Mesenchymal stem cell (in vitro differentiated cells and primary cell): ENCODE data around the gene CLTCL1.
"Not testable (repeated sequence)": the region's sequence is repeated elsewhere in the genome, so short reads cannot be mapped to it uniquely, and the experiment has no call there.

Experiments used
- DNase-seq: peaks from one replicate; pipeline ENCODE4 v3.0.0-alpha.2; 2013
- H2AFZ ChIP-seq: one replicate; pipeline ENCODE4 v1.6.1; 2013; ENCODE audit warnings: low read depth, mild to moderate bottlenecking, control low read depth, inconsistent platforms, low read length, moderate library complexity
- H2AK5ac ChIP-seq: 2 replicates; pipeline ENCODE4 v1.6.1; 2013; ENCODE audit warnings: low read length, moderate library complexity, mild to moderate bottlenecking, inconsistent platforms; ENCODE audit not compliant: severe bottlenecking
- H2BK120ac ChIP-seq: one replicate; pipeline ENCODE4 v1.6.1; 2013; ENCODE audit warnings: low read depth, mild to moderate bottlenecking, inconsistent platforms, low read length, moderate library complexity
- H2BK12ac ChIP-seq, 2 experiments: one replicate each; pipeline ENCODE4 v1.6.1; 2013; ENCODE audit warnings: inconsistent platforms in 2 of 2, low read length in 2 of 2, mild to moderate bottlenecking in 2 of 2, moderate library complexity in 2 of 2, control low read depth in 1 of 2
- H2BK15ac ChIP-seq: one replicate; pipeline ENCODE4 v1.6.1; 2013; ENCODE audit warnings: mild to moderate bottlenecking, low read depth, inconsistent platforms; ENCODE audit not compliant: poor library complexity, severe bottlenecking
- H2BK5ac ChIP-seq: 2 replicates; pipeline ENCODE4 v1.6.1; 2013; ENCODE audit warnings: low read depth, mild to moderate bottlenecking, low read length, control low read depth, inconsistent platforms; ENCODE audit not compliant: poor library complexity, severe bottlenecking
- H3K14ac ChIP-seq, 2 experiments: one replicate each; pipeline ENCODE4 v1.6.1; 2013; ENCODE audit warnings: inconsistent platforms in 2 of 2, low read length in 2 of 2, control low read depth in 1 of 2, mild to moderate bottlenecking in 1 of 2, moderate library complexity in 1 of 2
- H3K18ac ChIP-seq, 2 experiments: one replicate each; pipeline ENCODE4 v1.6.1; 2013; ENCODE audit warnings: inconsistent platforms in 2 of 2, low read length in 2 of 2, control low read depth in 1 of 2, low read depth in 1 of 2, mild to moderate bottlenecking in 1 of 2
- H3K23ac ChIP-seq, 2 experiments: one replicate each; pipeline ENCODE4 v1.6.1; 2013; ENCODE audit warnings: inconsistent platforms in 2 of 2, low read length in 2 of 2, mild to moderate bottlenecking in 2 of 2, moderate library complexity in 2 of 2, control low read depth in 1 of 2
- H3K27ac ChIP-seq: 2 replicates; pipeline ENCODE4 v1.5.1; 2013; ENCODE audit warnings: mild to moderate bottlenecking, moderate library complexity, low read length, control low read depth, inconsistent platforms; ENCODE audit not compliant: poor library complexity, severe bottlenecking
- H3K27me3 ChIP-seq, 2 experiments: 2 replicates each; pipeline versions ENCODE4 v1.6.1 to v1.7.0; 2013; ENCODE audit warnings: low read length in 2 of 2, mild to moderate bottlenecking in 2 of 2, moderate library complexity in 2 of 2, control low read depth in 1 of 2, inconsistent platforms in 1 of 2; ENCODE audit not compliant: control insufficient read depth in 1 of 2, insufficient read depth in 1 of 2
- H3K36me3 ChIP-seq, 2 experiments: 2 replicates each; pipeline versions ENCODE4 v1.6.1 to v1.7.0; 2013; ENCODE audit warnings: low read length in 2 of 2, control low read depth in 1 of 2, inconsistent platforms in 1 of 2, low read depth in 1 of 2, mild to moderate bottlenecking in 1 of 2; ENCODE audit not compliant: insufficient read depth in 2 of 2, control insufficient read depth in 1 of 2
- H3K4ac ChIP-seq, 2 experiments: one replicate each; pipeline ENCODE4 v1.6.1; 2013; ENCODE audit warnings: inconsistent platforms in 2 of 2, low read length in 2 of 2, mild to moderate bottlenecking in 2 of 2, moderate library complexity in 2 of 2, control low read depth in 1 of 2, low read depth in 1 of 2
- H3K4me1 ChIP-seq: 2 replicates; pipeline ENCODE4 v1.6.1; 2013; ENCODE audit warnings: low read depth, low read length, control low read depth; ENCODE audit not compliant: control insufficient read depth, insufficient read depth
- H3K4me2 ChIP-seq: 2 replicates; pipeline ENCODE4 v1.6.1; 2013; ENCODE audit warnings: low read length, mild to moderate bottlenecking, inconsistent platforms; ENCODE audit not compliant: poor library complexity, severe bottlenecking
- H3K4me3 ChIP-seq, 2 experiments: 2 replicates each; pipeline versions ENCODE4 v1.5.1 to v1.7.0; 2013; ENCODE audit warnings: low read length in 2 of 2, mild to moderate bottlenecking in 2 of 2, control low read depth in 1 of 2, low read depth in 1 of 2; ENCODE audit not compliant: insufficient read depth in 1 of 2
- H3K79me1 ChIP-seq: replicated peaks from 2 replicates; pipeline ENCODE4 v1.6.1; 2013; ENCODE audit warnings: mild to moderate bottlenecking, control low read depth, low read length, inconsistent platforms; ENCODE audit not compliant: poor library complexity, severe bottlenecking
- H3K9ac ChIP-seq: 2 replicates; pipeline ENCODE4 v1.7.0; 2013; ENCODE audit warnings: mild to moderate bottlenecking, low read length, moderate library complexity
- H3K9me3 ChIP-seq: 2 replicates; pipeline ENCODE4 v1.7.0; 2013; ENCODE audit warnings: mild to moderate bottlenecking, low read length; ENCODE audit not compliant: control insufficient read depth
- H4K8ac ChIP-seq: one replicate; pipeline ENCODE4 v1.6.1; 2013; ENCODE audit warnings: inconsistent platforms, mild to moderate bottlenecking, low read length, moderate library complexity
- H4K91ac ChIP-seq: one replicate; pipeline ENCODE4 v1.6.1; 2013; ENCODE audit warnings: mild to moderate bottlenecking, low read length, inconsistent platforms
- WGBS: methylation state at CpG from one replicate; pipeline ENCODE4 v1.1.7; 2013; ENCODE audit warnings: mixed read lengths; 5-methylcytosine and 5-hydroxymethylcytosine counted together

The CLTCL1 gene

GRCh38 chr22:19279143-19279542 lies 12.4 kb downstream of the CLTCL1 start:
- H2AFZ ChIP-seq, H4K91ac ChIP-seq, H3K4me3 ChIP-seq, H3K18ac ChIP-seq, H3K4ac ChIP-seq, H2BK120ac ChIP-seq, H3K9ac ChIP-seq, H3K9me3 ChIP-seq, H3K23ac ChIP-seq, DNase-seq, H4K8ac ChIP-seq, H3K4me2 ChIP-seq, H3K14ac ChIP-seq, H3K4me1 ChIP-seq, H2AK5ac ChIP-seq, H2BK15ac ChIP-seq, H3K36me3 ChIP-seq, H3K27ac ChIP-seq, H2BK12ac ChIP-seq, H2BK5ac ChIP-seq, H3K27me3 ChIP-seq: not testable (repeated sequence)
- peaks cover 32% of the 10 kb centered on the region for H3K79me1 ChIP-seq
- 96% methylated on average over 7 of the region's 10 CpGs for WGBS

GRCh38 chr22:19277785-19278184 lies 13.7 kb downstream of the CLTCL1 start:
- Histone ChIP-seq H4K8ac (no peak overlapping the region), H2BK12ac (no peak overlapping the region), H3K79me1 (peaks cover 34% of the 10 kb centered on the region), H2AFZ (no peak overlapping the region), H3K4ac (no peak overlapping the region), H3K36me3 (peaks cover 3 to 5% of the 10 kb centered on the region in 2 experiments), H3K9ac (no peak overlapping the region), H2BK15ac (no peak overlapping the region), H3K18ac (no peak overlapping the region), H3K4me2 (no peak overlapping the region), H3K9me3 (no peaks in the 10 kb centered on the region), H4K91ac (no peak overlapping the region), H3K14ac (no peak overlapping the region), H2BK120ac (no peak overlapping the region), H2BK5ac (no peak overlapping the region), H3K4me1 (no peaks in the 10 kb centered on the region), H3K23ac (no peak overlapping the region), H3K4me3 (no peak overlapping the region), H3K27ac (no peak overlapping the region), H3K27me3 (no peaks in the 10 kb centered on the region), H2AK5ac (no peak overlapping the region)
- WGBS, result 100% methylated on average over 1 of the region's 8 CpGs
- DNase-seq, result no peak

- no peak overlapping the region for H3K27ac ChIP-seq
- no peak overlapping the region for H2BK12ac ChIP-seq
- H4K8ac ChIP-seq, result no peak overlapping the region
- no peaks in the 10 kb centered on the region for H3K9me3 ChIP-seq
- 63% methylated on average over 4 of the region's 6 CpGs for WGBS
- no peak overlapping the region for H3K4ac ChIP-seq
- H3K14ac ChIP-seq, result no peak overlapping the region
- no peak overlapping the region for H2BK5ac ChIP-seq
- H2AFZ ChIP-seq, result no peak overlapping the region
- H3K79me1 ChIP-seq, result peaks cover 35% of the 10 kb centered on the region
- no peak for DNase-seq
- no peak overlapping the region for H3K18ac ChIP-seq
- H3K36me3 ChIP-seq, result peaks cover 3 to 5% of the 10 kb centered on the region in 2 experiments
- H4K91ac ChIP-seq, result no peak overlapping the region
- no peak overlapping the region for H2BK15ac ChIP-seq
- H3K9ac ChIP-seq, result no peak overlapping the region
- H3K27me3 ChIP-seq, result no peaks in the 10 kb centered on the region
- H3K4me3 ChIP-seq, result no peak overlapping the region
- H2AK5ac ChIP-seq, result no peak overlapping the region
- H3K23ac ChIP-seq, result no peak overlapping the region
- H3K4me1 ChIP-seq, result no peaks in the 10 kb centered on the region
- no peak overlapping the region for H3K4me2 ChIP-seq
- H2BK120ac ChIP-seq, result no peak overlapping the region
Observed at GRCh38 chr22:19275919-19276600, 15.5 kb downstream of the CLTCL1 start.

- Histone ChIP-seq H2BK12ac (no peak overlapping the region), H3K23ac (no peak overlapping the region), H2BK15ac (no peak overlapping the region), H3K9ac (no peak overlapping the region), H2AFZ (no peak overlapping the region), H3K9me3 (no peaks in the 10 kb centered on the region), H3K27me3 (no peaks in the 10 kb centered on the region), H2BK5ac (no peak overlapping the region), H3K36me3 (peaks cover 3 to 5% of the 10 kb centered on the region in 2 experiments), H2BK120ac (no peak overlapping the region), H4K8ac (no peak overlapping the region), H3K18ac (no peak overlapping the region), H3K4me2 (no peak overlapping the region), H3K79me1 (peaks cover 36% of the 10 kb centered on the region), H2AK5ac (no peak overlapping the region), H3K4ac (no peak overlapping the region), H3K14ac (no peak overlapping the region), H3K27ac (no peak overlapping the region), H3K4me3 (no peak overlapping the region), H3K4me1 (no peaks in the 10 kb centered on the region), H4K91ac (no peak overlapping the region)
- DNase-seq, result no peak
- WGBS, result 98% methylated on average over 7 of the region's 7 CpGs
Observed at GRCh38 chr22:19275513-19275912, 16.0 kb downstream of the CLTCL1 start.
